NCI-H748 treated with DMSO at 0.1 percent for 48 hours (cell line): ENCODE data around the gene PPHLN1.
"Not testable (repeated sequence)": the region's sequence is repeated elsewhere in the genome, so short reads cannot be mapped to it uniquely, and the experiment has no call there.

ENCODE experiments used
- DNase-seq: peaks from one replicate; lab custom pipeline; 2025; lab: John Stamatoyannopoulos, UW

PPHLN1 gene

DNA sequence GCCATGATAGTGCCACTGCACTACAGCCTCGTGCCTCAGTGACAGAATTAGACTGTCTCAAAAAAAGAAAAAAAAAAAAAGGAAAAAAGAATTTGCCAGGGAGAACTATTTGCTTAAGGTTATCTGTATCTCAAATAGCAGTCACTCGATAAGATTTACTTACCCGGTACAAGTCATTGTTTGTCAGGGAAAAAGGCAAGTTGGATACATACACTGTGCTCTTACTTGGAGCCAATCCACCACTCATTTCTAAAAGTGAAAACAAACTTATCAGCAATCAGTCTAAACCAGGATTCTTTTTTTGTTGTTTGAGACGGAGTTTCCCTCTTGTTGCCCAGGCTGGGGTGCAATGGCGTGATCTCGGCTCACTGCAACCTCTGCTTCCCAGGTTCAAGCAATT, 2.1 kb upstream of the PPHLN1 start:
- DNase-seq = no peak

DNA sequence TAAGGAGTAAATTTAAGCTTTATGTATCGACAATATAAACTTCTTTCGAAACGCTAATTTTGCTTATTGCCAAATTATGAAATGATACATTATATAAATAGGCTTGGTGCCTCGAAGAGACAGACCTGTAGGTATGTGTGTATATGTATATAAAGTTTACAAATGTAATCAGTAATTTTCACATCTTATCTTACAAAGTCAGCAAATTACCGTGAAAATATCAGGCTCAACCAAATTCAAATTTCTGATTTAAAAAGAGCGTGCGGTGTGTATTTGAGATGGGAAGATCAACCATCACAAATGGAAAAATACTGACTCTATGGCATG, 678 bp upstream of the PPHLN1 start:
- no peak for DNase-seq

DNA sequence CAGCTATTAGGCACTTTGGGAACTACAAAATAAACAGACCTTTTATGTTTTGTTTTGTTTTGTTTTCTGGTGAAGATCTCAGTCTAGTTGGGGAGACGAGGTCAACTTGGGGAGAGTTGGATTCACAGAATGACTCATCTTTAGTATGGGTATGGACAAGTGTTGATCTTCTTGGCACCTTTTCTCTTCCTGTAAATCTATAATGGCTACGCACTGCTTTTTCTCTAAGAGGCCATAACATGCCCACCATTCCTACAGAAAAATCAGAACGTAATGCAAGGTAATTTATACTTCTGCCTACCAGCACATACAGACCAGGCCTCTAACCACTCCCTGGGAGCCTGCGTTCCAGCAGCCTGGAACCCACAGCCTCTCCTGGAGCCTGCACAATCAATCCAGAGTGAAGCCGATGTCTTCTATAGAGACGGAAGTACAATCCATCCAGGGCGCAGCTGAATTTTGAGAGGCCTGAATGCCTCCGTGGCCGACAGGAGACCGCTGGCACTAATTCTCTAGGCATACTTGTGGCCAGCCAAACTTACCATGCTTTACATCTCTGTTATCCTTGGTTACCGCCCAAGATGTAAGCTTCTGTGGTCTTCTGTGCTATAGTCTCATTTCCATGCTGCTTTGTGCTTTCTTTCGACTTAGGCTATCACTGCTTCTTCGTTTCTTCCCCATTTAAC, 717 bp downstream of the PPHLN1 start:
- peak; percentile 16 for DNase-seq

DNA sequence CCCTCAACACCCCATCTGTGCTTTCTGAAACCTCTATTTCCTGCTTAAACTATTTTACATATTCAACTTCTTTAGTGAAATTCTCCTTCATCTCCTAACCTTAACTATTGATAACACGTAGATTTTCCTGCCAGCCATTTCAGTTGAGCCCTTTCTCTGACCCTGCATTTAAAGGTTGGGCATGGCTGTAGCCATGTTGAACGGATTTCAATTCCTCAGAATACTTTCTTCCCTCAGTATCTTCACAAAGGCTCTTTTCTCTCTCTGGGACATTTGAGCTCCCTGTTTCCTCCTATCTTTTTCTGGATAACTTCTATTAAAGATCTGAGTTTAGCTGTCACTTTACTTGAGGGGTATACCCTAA, 1.2 kb downstream of the PPHLN1 start:
- DNase-seq = no peak

DNA sequence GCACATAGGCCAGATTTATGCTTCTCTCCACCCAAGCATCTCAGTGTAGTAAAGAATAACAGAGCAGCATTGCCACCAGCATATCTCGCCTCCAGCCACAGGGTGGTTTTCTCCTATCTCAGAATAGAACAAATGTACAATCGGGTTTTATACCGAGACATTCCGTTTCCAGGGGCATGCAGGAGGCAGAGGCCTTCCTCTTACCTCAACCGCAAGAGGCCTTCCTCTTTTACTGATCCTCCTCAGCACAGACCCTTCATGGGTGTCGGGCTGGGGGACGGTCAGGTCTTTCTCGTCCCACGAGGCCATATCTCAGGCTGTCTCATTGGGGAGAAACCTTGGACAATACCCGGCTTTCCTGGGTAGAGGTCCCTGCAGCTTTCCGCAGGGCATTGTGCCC, 4.1 kb downstream of the PPHLN1 start:
- not testable (repeated sequence) for DNase-seq

DNA sequence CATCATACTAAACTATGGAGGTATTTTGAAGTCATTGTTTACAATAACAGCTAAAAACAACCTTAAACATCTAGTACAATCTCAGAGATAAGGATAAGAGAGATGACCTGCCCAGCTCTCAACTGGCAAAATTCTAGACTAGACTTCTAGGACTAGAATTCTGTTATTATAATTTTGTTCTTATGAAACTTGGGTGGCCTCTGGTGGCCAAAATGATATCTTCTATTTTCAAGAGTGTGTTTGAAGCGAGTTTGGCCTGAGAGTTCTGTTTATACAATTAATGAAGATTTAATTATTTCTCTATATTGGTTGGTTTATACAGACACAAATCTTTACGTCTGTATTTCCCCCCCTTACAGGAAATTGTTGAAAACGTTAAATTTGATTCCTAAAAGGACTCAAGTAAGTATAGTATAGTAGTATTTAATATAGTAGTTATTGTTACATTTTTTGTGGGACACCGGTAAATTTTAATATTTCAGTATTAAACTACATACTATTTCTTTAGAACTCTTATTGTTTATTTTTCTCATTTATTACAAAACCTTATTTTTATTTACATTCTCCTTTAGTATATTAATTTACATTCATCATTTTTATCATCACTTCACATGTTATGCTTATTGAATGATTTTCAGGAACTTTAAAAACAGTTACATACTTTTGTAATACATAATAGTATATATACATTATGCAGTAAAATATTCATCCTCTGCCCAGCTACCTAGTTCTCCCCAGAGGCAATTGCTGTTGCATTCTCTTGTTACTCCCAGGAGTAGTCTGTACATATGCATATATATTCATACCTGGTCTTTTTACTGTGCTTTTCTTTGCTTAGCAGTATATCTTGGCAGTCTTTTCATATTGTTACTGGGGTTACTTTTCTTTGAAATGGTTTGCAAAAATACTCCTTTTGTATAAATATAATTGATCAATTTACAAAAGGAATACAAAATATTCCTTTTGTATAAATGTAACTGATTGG, 6.6 kb downstream of the PPHLN1 start:
- peak; percentile 50 for DNase-seq

DNA sequence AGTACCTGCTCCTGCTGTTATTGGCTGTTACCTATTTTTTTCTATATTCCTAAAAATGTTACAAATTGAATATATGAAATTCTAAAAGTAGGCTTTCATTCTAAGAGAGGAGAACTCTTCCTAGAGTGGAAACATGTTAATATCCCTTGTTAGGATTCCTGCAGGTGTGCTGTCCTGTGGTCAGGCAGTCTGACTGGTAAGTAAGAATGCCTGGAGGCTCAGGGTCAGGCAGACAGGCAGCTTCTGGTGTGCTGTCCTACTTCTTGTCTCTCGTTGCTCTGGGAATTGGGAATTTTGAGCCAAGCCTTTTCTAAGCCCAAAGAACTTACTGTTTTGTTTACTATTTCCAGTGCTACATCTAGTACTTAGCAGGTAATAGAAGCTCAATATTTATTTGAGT, 10.3 kb downstream of the PPHLN1 start:
- DNase-seq = no peak

DNA sequence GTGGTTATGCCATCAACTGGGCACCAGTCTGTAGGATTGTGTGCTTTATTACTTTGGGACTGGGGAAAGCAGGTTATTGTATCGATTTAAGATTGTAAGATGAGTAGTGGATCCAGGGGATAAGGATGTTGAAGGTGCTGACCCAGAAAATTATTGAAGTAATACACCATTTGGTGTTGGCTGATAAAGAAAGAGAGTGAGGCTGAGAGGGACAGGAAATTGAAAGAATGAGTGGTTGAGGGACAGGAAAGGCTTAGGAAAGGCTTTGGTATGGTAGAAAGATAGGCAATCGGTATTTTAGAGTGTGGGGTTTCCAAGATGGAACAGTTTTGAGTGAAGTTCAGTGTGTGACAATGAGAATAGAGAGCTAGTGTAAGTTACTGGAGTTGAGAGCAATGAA, 12.3 kb downstream of the PPHLN1 start:
- no peak for DNase-seq

DNA sequence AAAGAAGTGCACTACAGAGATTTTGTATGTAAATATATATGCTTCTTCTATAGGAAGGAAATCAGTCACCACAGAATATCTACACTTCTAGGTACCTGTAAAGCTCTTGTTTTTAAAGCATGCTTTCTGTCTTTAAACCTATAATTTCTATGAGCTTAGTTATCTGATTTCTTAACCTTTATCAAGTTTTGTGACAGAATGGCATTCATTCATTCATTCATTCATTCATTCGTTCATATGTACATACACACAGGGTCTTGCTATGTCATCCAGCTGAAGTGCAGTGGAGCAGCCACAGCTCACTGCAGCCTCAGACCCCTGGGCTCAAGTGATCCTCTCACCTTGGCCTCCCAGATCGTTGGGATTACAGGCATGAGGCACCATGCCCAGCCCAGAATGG, 16.1 kb downstream of the PPHLN1 start:
- no peak for DNase-seq

DNA sequence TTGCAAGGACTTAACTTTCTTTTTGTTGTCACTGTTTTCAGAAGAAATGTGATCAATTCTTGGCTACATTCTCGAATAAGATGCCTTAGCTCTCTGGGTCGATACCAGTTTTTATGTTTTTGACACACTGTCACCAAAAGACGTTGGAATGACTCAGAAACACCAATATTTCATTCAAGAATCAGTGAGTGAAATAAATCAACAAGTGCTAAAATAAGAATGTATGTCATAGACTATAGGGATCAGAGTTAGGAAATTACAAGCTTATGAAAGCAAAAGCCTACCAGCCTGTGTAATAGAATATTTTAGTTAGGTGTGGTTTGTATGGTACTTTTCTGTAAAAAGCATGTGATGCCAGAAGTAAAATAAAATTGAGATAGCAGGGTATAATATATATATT, 17.8 kb downstream of the PPHLN1 start:
- no peak for DNase-seq

DNA sequence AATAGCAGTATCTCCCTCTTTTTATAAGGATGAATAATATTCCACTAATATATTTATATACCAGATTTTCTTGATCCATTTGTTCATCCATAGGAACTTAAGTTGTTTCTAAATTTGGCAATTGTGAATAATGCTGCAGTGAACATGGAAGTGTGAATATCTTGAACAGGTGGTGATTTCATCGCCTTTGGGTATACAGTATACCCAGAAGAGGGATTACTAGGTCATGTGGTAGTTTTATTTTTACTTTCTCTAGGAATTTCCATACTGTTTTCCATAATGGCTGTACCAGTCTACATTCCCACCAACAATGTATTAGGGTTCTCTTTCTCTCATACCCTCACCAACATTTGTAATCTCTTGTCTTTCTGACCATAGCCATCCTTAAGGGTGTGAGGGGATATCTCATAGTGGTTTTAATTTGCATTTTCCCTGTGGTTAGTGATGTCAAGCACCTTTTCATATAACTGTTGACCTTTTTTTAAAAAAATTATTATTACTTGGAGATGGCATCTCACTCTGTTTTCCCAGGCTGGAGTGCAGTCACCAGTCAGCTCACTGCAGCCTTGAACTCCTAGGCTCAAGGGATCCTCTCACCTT, 20.5 kb downstream of the PPHLN1 start:
- DNase-seq = no peak

DNA sequence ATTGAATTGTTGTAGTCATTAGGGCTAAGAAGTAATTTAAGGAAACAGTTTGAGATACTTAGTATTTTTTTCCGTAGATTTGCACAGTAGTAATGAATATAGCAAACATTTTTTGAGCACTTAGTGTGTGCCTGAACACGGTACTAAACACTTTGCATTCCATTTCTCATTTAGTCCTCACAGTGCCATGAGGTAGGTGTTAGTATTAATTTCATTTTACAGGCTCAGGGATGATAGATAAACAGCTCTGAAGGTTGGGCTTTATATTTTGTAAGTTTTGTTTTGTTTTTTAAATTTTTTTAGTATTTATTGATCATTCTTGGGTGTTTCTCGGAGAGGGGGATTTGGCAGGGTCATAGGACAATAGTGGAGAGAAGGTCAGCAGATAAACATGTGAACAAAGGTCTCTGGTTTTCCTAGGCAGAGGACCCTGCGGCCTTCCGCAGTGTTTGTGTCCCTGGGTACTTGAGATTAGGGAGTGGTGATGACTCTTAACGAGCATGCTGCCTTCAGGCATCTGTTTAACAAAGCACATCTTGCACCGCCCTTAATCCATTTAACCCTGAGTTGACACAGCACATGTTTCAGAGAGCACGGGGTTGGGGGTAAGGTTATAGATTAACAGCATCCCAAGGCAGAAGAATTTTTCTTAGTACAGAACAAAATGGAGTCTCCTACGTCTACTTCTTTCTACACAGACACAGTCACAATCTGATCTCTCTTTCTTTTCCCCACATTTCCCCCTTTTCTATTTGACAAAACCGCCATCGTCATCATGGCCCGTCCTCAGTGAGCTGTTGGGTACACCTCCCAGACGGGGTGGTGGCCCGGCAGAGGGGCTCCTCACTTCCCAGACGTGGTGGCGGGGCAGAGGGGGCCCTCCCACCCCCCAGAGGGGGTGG, 23.4 kb downstream of the PPHLN1 start:
- DNase-seq = not testable (repeated sequence)

DNA sequence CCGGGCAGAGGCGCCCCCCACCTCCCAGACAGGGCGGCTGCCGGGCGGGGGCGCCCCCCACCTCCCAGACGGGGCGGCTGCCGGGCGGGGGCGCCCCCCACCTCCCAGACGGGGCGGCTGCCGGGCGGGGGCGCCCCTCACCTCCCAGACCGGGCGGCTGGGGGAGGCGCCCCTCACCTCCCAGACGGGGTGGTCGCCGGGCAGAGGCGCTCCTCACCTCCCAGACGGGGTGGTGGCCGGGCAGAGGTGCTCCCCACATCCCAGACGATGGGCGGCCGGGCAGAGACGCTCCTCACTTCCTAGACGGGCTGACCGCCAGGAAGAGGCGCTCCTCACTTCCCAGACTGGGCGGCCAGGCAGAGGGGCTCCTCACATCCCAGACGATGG, 24.0 kb downstream of the PPHLN1 start:
- not testable (repeated sequence) for DNase-seq

DNA sequence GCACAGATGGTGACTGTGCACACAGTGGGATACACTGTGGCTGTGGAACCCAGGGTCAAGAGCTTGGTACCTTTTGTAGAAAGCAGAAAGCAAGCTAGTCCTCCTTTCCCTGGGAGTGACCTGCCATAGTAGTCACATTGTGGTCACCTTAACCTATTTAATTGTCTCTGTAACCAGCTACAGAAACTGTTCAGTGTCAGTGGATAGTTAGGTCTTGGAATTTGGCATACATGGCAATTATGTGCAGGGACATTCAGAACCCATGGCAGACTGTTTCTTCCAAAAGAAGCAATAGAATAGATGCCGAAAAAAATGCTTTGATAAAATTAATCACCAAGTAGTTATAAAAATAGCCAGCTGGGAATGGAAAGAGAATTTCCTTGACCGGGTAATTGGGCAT, 30.4 kb downstream of the PPHLN1 start:
- no peak for DNase-seq

DNA sequence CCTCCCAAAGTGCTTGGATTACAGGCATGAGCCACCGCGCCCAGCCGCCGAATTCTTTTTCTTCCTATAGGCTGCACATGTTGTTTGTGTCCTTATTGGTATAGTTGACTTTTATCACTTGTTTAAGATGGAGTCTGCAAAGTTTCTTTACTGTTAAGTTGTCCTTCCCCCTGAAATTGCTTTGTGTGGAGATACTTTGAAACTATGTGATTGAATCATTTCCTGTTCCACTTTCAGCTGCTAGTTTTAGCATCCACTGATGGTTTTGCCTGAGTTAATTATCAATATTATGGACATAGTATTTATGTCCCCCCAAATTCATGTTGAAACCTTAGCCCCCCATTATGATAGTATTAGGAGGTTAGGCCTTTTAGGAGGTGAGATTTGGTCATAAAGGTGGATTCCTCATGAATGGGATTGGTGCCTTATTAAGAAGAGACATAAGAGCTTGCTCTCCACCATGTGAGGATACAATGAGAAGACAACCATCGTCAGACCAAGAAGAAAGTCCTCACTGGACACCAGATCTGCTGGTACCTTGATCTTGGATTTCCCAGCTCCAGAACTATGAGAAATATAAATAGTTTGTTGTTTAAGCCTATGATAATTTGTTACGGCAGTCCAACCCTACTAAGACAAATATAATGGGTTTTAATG, 34.9 kb downstream of the PPHLN1 start:
- DNase-seq = no peak

DNA sequence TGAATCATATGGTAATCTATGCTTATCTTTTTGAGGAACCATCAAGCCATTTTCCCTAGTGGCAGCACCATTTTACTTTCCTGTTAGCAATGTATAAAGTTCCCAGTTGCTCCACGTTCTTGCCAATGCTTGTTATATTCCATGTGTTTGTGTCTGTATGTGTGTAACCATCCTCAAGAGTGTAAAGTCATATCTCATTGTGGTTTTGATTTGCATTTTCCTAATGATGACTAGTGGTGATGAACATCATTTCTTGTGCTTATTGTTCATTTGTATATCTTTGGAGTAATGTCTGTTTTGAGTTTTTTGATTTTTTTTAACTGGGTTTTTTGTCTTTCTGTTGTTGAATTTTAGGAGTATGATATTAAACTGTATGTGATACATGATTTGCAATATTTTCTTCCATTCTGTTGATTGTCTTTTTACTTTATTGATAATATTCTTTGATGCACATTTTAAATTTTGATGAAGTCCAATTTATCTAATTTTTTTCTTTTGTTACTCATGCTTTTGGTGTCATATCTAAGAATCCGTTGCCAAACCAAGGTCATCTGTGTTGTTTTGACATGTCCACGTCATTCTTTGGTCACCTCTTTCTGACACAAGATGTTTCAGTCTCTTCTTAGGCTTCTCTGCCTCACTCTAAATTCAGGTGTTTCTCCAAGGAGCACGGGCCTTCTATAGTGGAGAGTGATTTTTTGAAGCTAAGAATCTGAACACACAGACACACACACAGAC, 36.1 kb downstream of the PPHLN1 start:
- DNase-seq = no peak

DNA sequence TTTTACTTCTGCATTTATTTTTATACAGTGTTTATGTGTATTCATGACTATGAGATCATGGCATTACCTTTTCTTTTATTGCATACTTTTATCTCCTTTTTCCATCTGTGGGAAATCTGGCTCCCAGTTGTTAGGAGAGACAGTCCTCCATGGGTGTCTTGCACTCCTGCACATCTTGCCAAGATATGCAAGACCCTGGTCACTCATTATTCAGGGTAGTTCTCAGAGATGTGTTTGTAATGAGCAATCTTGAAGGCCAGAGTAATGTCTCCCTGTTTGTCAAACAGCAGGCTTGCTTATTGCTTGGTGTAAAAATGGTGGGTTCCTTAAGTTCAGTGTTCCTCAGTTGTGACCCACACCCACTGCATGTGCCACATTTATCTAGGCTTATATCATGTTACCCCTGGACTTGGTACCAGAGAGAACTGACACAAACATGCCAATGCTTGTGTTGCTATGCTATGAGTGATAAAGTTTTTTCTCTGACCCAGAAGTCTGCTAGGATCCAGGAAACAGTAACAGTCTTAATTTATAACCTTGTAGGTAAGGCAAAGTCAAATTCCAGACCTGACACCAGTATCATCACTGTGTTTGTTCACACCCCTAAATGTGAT, 36.8 kb downstream of the PPHLN1 start:
- DNase-seq = no peak

DNA sequence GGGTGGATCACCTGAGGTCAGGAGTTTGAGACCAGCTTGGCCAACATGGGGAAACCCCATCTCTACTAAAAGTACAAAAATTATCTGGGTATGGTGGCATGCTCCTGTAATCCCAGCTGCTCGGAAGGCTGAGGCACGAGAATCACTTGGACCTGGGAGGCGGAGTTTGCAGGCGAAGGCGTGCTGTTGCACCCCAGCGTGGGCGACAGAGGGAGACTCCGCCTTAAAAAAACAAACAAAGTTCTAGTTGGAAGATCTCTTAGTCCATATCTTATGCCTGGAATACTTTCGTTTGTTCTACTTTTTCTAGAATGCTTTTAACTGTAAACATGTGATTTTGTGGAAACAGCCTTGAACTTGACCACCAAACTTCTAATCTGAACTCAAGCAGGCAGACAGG, 38.7 kb downstream of the PPHLN1 start:
- no peak for DNase-seq

DNA sequence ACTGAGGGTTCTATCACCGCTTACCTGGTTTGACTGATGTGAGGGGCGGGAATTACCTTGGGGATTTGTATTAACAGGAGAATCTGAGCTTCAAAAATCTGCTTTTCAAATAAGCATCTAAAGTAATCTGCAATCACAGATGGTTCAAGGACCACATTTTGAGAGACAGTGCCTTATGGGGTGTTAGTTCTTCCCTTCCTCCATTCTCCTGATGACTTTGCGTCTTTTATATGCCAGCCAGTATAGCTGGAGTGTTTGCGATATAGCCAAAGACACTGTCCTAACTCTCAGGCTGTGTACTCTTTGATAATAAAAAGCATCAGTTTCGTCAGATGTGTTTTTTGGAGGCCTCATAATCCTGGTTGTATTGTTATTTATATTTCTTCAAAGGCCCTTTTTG, 39.5 kb downstream of the PPHLN1 start:
- no peak for DNase-seq

DNA sequence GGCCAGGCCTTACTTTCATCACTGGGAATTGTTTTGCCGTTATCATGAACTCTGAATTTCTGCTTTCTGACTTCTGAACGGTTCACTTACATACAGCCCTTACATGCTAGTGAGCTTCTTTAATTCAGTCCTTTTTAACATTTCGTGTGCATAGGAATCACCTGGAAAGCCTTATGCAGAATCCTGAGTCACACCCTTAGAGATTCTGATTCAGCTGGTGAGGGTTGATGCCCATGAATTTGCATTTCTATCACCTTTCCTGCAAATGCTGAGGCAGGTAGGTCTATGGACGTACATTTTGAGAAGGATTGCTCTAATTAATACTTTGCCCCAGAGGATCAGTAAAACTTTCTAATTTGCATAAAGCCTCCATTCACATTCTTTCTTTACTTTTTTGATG, 44.0 kb downstream of the PPHLN1 start:
- DNase-seq = no peak
